ENCODE data around the gene NBPF3.
"Not testable (repeated sequence)": the region's sequence is repeated elsewhere in the genome, so short reads cannot be mapped to it uniquely, and the experiment has no call there.

Gene NBPF3

DNA sequence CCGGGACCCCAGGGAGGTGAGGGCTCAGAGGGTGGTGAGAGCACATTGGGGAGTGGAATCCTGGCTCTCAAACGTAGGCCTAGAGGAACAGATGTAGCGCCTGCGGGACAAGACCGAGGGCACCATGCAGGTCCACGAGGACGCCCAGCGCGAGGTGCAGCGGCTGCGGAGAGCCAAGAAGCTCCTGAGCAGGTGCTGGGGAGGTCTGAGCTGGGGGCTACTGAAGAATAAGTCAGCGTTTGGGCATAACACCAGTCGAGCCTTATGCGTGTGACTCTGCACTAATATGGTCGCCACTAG, 2.6 kb upstream of the NBPF3 start:
- TF ChIP-seq, protein P1, sequence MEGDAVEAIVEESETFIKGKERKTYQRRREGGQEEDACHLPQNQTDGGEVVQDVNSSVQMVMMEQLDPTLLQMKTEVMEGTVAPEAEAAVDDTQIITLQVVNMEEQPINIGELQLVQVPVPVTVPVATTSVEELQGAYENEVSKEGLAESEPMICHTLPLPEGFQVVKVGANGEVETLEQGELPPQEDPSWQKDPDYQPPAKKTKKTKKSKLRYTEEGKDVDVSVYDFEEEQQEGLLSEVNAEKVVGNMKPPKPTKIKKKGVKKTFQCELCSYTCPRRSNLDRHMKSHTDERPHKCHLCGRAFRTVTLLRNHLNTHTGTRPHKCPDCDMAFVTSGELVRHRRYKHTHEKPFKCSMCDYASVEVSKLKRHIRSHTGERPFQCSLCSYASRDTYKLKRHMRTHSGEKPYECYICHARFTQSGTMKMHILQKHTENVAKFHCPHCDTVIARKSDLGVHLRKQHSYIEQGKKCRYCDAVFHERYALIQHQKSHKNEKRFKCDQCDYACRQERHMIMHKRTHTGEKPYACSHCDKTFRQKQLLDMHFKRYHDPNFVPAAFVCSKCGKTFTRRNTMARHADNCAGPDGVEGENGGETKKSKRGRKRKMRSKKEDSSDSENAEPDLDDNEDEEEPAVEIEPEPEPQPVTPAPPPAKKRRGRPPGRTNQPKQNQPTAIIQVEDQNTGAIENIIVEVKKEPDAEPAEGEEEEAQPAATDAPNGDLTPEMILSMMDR (IDR thresholded peaks at IDR 0.05; ENCODE audit: borderline replicate concordance, insufficient read depth, low read depth, low read length), result no peak
- H3K4me3 ChIP-seq (ENCODE audit: low read depth, low read length), result no peak overlapping the region

DNA sequence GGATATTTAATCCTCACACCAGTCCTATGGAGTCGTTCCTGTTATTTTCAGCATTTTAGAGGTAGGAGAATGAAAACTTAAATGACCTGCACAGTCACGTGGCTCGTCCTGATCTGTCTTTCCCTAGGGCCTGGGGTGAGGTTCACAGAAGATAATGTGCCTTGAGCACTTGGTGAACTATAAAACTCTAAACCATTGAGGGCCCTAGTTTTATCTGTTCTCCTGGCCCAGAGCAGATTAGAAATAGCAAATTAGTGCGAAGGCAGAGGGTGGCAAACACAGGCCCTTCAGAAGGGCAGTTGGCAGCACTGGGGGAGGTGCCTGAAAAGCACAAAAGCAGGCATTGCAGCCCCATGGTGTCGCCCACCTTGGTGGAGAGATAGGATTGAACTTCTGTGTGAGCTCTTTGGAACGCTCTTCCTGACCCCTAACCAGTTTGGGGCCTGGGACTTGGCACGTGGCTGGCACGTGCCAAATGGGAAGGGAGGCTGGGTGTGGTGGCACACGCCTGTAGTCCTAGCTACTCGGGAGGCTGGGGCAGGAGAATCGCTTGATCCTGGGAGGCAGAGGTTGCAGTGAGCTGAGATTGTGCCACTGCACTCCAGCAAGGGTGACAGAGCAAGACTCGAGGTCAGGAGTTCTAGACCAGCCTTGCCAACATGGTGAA, 1.2 kb upstream of the NBPF3 start:
- H3K4me3 ChIP-seq (ENCODE audit: low read depth, low read length), result not testable (repeated sequence)

DNA sequence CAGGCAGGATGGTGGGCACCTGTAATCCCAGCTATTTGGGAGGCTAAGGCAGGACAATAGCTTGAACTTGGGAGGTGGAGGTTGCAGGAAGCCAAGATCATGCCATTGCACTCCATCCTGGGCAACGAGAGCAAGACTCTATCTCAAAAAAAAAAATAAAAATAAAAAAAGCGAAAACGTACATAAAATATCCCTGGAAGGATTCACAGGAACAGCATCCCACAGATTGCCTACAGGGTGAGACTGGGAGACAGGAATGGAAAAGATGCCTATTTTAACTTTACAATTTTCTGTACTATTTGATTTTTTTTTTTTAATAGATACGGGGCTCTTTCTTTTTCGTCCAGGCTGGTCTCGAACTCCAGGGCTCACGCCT, 604 bp upstream of the NBPF3 start:
- no peak overlapping the region for H3K4me3 ChIP-seq (ENCODE audit: low read depth, low read length)
- TF ChIP-seq, protein P1 (IDR thresholded peaks at IDR 0.05; ENCODE audit: borderline replicate concordance, insufficient read depth, low read depth, low read length), result no peak

DNA sequence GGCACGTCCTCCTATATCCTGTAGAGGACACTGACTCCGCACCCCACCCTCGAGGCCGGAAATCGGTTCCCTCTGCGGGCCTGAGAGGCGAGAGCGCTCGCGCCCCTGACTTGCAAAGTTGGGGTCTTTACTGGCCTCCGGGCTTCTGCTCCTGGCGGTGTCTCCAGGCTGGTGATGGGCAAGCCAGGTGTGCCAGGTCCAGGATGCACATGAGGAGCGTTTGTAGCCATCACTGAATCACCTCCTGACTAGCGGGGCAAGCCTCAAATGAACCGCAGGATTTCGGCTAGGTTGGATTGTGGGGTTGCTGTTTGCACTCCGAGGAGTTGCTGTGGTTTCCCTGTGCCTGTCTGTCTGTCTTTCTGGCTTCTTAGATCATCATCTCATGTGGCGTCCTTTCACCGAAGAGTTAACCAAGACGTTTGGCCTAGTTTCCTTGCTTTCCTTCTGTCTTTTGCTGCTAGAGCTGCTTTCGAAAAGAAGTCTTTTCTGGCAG, 741 bp downstream of the NBPF3 start:
- H3K4me3 ChIP-seq (ENCODE audit: low read depth, low read length), result not testable (repeated sequence)

DNA sequence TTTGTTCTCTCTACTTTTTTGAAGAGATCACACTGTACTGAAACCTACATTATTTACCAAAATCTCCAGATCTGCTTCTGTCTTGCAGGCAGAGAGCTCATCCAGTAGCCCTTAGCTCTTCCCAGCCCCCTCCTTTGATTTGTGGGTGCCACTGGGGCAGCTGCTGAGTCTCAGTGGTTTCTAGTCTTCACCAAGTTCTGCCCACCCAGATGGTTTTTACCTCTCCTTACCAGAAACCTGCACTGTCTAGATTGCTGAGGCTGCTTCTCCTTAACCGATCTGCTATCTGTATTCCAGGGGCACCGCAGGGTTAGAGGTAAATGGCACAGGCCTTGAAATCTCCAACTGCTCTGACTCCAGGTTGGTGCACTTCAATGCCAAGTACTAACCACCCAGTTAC, 6.7 kb downstream of the NBPF3 start:
- H3K4me3 ChIP-seq (ENCODE audit: low read depth, low read length), result not testable (repeated sequence)

DNA sequence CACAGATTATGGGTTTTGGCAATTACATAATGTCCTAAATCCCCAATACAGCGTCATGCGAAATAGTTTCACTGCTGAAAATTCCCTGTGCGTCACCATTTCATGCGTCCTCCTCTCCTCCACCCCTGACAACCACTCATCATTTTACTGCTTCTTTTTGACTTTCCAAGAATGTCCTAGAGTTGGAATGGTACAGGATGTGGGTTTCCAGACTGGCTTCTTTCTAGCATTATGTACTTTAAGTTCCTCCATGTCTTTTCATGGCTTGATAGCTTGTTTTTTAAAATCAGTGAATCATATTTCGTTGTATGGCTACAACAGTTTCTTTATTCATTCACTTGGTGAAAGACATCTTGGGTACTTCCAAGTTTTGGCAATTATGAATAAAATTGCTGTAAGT, 7.4 kb downstream of the NBPF3 start:
- TF ChIP-seq, protein P1 (IDR thresholded peaks at IDR 0.05; ENCODE audit: borderline replicate concordance, insufficient read depth, low read depth, low read length), result no peak
- H3K4me3 ChIP-seq (ENCODE audit: low read depth, low read length), result no peak overlapping the region

DNA sequence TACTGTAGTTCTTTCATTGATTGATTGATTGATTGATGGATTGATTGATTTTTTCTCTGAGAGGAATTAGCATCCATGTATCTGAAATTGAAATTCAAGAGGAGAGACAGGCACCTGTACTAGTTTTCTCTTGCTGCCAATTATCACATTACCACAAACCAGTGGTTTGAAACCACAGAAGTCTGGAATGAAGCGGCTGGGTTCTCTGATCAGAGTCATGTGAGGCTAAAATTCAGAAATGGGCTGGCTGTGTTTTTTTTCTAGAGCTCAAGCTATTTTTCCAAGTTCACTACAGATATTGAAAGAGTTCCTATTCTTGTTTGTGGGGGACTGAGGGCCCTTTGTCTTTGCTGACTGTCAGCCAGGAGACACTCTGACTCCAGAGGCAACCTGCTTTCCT, 10.0 kb downstream of the NBPF3 start:
- no peak overlapping the region for H3K4me3 ChIP-seq (ENCODE audit: low read depth, low read length)
- TF ChIP-seq, protein P1 (IDR thresholded peaks at IDR 0.05; ENCODE audit: borderline replicate concordance, insufficient read depth, low read depth, low read length), result no peak

DNA sequence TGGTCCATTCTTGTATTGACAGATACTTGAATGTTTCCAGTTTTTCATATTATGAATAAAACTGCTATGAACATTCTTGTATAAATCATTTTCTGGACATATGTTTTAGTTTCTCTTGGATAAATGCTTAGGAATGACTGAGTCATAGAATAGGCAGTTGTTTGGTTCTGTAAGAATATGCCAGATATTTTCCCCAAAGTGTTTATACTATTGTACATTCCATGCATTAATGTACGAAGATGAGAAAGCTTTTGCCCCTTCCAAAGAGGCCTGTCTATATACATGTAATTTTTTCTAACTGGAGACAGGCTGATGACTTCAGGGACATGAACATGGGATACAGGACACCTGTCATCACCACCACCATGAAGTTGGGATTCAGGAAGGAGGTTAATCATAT, 11.3 kb downstream of the NBPF3 start:
- H3K4me3 ChIP-seq (ENCODE audit: low read depth, low read length), result no peak overlapping the region
- TF ChIP-seq, protein P1 (IDR thresholded peaks at IDR 0.05; ENCODE audit: borderline replicate concordance, insufficient read depth, low read depth, low read length), result no peak

DNA sequence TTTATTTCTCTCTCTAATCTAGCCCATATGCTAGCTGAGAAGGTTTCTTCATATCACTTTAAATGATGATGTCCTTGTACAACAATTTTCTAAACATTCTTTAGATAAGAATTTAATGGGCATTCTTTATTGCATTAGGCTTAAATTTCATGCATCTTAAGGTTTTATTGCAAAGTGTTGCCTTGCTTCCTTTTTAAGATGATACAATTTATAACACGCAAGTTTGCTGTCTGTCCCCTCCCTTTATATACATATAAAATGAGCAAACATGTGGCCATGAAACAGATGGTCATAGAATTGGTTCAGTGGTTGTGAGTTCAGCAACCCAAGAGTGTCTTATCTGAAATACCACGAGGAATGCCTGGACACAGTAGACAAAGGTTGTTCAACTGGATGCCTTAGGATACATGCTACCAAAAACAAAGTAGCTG, 12.1 kb downstream of the NBPF3 start:
- TF ChIP-seq, protein P1 (IDR thresholded peaks at IDR 0.05; ENCODE audit: borderline replicate concordance, insufficient read depth, low read depth, low read length), result no peak

DNA sequence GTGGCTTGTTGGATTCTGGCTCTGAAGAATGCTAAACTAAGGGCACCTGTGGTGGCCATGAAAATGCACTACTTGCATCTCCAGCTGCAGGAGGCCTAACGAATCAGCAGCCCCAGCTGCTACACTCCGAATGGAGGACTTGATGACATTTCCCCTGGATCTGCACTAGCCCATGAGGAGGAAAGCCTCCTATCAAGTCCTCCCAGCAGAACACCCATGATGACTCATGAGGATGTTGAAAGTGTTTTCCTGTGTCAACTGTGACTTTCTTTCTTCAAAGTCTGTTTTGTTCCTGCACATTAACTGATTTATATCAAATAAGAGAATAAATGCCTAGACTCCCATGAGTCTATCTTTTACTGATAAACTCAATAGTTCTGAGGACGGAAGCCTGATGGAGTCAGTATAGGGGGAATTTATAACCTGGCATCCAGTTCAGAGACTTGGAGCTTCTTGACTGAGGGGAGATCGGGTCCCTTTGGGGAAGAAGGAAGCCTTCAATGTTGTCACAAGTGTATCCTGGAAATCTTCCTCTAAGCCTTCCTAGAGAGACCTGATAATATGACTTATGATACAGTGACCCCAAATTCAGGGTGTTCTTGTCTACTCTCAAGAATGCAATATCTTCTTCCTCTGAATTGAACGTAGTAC, 14.2 kb downstream of the NBPF3 start:
- H3K4me3 ChIP-seq (ENCODE audit: low read depth, low read length), result not testable (repeated sequence)

More for the DNA sequence above, 12.1 kb downstream of the NBPF3 start:
- H3K4me3 ChIP-seq (ENCODE audit: low read depth, low read length), result no peak overlapping the region

DNA sequence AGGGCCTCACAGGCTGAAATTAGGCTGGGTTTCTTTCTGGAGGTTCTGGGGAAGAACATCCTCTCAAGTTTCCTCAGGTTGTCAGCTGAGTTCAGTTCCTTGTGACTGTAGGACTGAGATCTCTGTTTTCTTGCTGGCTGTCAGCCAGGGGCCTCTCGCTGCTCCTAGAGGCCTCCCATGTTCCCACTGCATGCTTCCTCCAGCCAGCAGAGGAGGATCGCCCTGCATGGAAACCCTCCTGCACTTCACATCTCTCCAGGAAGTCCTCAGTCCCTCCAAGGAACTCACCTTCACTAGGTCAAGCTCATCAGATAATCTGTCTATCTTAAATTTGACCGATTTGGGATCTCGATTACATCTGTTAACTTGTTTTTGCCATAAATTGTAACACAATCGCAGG, 15.0 kb downstream of the NBPF3 start:
- H3K4me3 ChIP-seq (ENCODE audit: low read depth, low read length), result not testable (repeated sequence)
